RWPE2 (cell line): ENCODE measurements around the gene ACRBP.

Source experiments
- ATAC-seq: fragments of 200-7000 bp; cut with Tn5 transposase; 3 replicates; pipeline ENCODE4 v1.9.1; 2021; ENCODE audit warnings: low read depth
- DNase-seq: peaks from one replicate; pipeline ENCODE4 v3.0.0-alpha.2; 2020; ENCODE audit warnings: low spot score
- H3K27ac ChIP-seq: fragments of 450-650 bp; 2 replicates; pipeline ENCODE4 v1.5.1; 2017; ENCODE audit warnings: mild to moderate bottlenecking; ENCODE audit not compliant: poor library complexity, severe bottlenecking
- H3K27me3 ChIP-seq: fragments of 250-450 bp; sonication (Bioruptor Pico); 2 replicates; pipeline ENCODE4 v1.5.1; 2021; ENCODE audit warnings: mild to moderate bottlenecking, moderate library complexity; ENCODE audit not compliant: insufficient read depth, poor library complexity, severe bottlenecking
- H3K36me3 ChIP-seq: fragments of 250-450 bp; sonication (Bioruptor Pico); 2 replicates; pipeline ENCODE4 v1.5.1; 2020; ENCODE audit warnings: low read depth, mild to moderate bottlenecking, moderate library complexity
- H3K4me1 ChIP-seq: fragments of 250-450 bp; sonication (Bioruptor Pico); 2 replicates; pipeline ENCODE4 v1.5.1; 2021; ENCODE audit warnings: mild to moderate bottlenecking, moderate library complexity; ENCODE audit not compliant: insufficient read depth, poor library complexity, severe bottlenecking
- H3K4me3 ChIP-seq: fragments of 250-450 bp; sonication (Bioruptor Pico); 2 replicates; pipeline ENCODE4 v1.5.1; 2021; ENCODE audit warnings: mild to moderate bottlenecking, moderate library complexity; ENCODE audit not compliant: severe bottlenecking
- H3K9me3 ChIP-seq: fragments of 250-450 bp; sonication (Bioruptor Pico); 2 replicates; pipeline ENCODE4 v1.5.1; 2021; ENCODE audit warnings: mild to moderate bottlenecking, moderate library complexity; ENCODE audit not compliant: severe bottlenecking
- TF ChIP-seq, protein P1 (sequence below): fragments of 450-650 bp; IDR thresholded peaks from one replicate; pipeline ENCODE4 v1.5.1; 2017; ENCODE audit warnings: mild to moderate bottlenecking, moderate library complexity; ENCODE audit not compliant: poor library complexity, severe bottlenecking

The ACRBP gene

DNA sequence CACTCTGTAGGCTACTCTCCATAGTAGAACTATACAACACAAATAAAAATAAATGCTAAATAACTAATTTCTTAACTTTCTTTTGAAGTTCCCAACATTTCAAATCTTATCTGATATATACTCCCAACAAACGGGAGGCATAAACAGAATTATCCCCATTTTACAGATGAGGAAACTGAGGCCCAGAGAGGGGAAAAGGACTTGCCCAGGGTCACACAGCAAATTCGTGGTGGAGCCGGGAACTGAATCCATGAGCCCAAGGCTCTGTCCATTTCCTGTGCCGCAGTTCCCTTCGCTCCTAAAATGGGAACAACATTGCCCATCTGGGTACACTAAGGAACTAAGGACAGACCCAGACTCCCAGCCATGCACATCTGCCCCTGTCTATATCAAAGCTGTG is 29.7 kb upstream of the ACRBP start:
- H3K4me3 ChIP-seq: no peak overlapping the region
- TF ChIP-seq, protein P1, sequence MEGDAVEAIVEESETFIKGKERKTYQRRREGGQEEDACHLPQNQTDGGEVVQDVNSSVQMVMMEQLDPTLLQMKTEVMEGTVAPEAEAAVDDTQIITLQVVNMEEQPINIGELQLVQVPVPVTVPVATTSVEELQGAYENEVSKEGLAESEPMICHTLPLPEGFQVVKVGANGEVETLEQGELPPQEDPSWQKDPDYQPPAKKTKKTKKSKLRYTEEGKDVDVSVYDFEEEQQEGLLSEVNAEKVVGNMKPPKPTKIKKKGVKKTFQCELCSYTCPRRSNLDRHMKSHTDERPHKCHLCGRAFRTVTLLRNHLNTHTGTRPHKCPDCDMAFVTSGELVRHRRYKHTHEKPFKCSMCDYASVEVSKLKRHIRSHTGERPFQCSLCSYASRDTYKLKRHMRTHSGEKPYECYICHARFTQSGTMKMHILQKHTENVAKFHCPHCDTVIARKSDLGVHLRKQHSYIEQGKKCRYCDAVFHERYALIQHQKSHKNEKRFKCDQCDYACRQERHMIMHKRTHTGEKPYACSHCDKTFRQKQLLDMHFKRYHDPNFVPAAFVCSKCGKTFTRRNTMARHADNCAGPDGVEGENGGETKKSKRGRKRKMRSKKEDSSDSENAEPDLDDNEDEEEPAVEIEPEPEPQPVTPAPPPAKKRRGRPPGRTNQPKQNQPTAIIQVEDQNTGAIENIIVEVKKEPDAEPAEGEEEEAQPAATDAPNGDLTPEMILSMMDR: no peak
- DNase-seq (no peak), ATAC-seq (no peak)
- H3K27me3 ChIP-seq: no peaks in the 10 kb centered on the region
- H3K36me3 ChIP-seq: peaks cover 84% of the 10 kb centered on the region
- no peaks in the 10 kb centered on the region for H3K4me1 ChIP-seq
- no peak overlapping the region for H3K27ac ChIP-seq
- no peaks in the 10 kb centered on the region for H3K9me3 ChIP-seq

GRCh38 chr12:6672143-6672542 is 24.9 kb upstream of the ACRBP start:
- H3K36me3 ChIP-seq: peaks cover 91% of the 10 kb centered on the region
- no peaks in the 10 kb centered on the region for H3K9me3 ChIP-seq
- no peak overlapping the region for H3K4me3 ChIP-seq
- DNase-seq (no peak), ATAC-seq (no peak)
- no peaks in the 10 kb centered on the region for H3K27me3 ChIP-seq
- TF ChIP-seq, protein P1: no peak
- no peak overlapping the region for H3K27ac ChIP-seq
- H3K4me1 ChIP-seq: no peaks in the 10 kb centered on the region

- TF ChIP-seq, protein P1: peak; percentile 51
- no peak overlapping the region for H3K27ac ChIP-seq
- no peaks in the 10 kb centered on the region for H3K4me1 ChIP-seq
- ATAC-seq: no peak
- H3K9me3 ChIP-seq: no peaks in the 10 kb centered on the region
- no peaks in the 10 kb centered on the region for H3K27me3 ChIP-seq
- H3K36me3 ChIP-seq: peaks cover 51% of the 10 kb centered on the region
- no peak for DNase-seq
- no peak overlapping the region for H3K4me3 ChIP-seq
Observed at GRCh38 chr12:6667559-6668210, 20.5 kb upstream of the ACRBP start.

- DNase-seq: no peak
- no peaks in the 10 kb centered on the region for H3K9me3 ChIP-seq
Observed at GRCh38 chr12:6666211-6666610, 19.0 kb upstream of the ACRBP start.

DNA sequence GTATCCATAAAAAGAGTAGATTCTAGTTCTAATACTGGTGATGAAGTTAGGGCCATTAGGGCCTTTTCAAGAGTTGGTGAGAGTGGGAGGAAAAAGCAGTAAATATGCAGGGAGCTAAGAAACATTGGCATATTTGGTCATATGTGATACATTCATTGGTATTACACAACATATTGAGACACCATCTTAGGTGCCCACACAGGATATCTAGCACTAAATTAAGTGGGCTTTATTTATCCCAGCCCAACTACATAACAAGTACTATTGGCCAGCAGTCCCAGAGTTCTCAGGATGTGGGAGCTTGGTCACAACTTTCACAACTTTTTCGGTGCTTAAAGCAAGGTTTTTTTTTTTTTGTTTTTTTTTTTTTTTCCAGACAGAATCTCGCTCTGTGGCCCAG is 17.7 kb upstream of the ACRBP start:
- Histone ChIP-seq H3K4me3 (no peak overlapping the region), H3K36me3 (peaks cover 26% of the 10 kb centered on the region), H3K27ac (no peak overlapping the region), H3K27me3 (no peaks in the 10 kb centered on the region), H3K9me3 (no peaks in the 10 kb centered on the region), H3K4me1 (peaks cover 4% of the 10 kb centered on the region)
- ATAC-seq (no peak), DNase-seq (no peak)
- TF ChIP-seq, protein P1: no peak

More at GRCh38 chr12:6666211-6666610, 19.0 kb upstream of the ACRBP start:
- TF ChIP-seq, protein P1: no peak
- peaks cover 39% of the 10 kb centered on the region for H3K36me3 ChIP-seq
- H3K4me3 ChIP-seq: no peak overlapping the region
- no peak overlapping the region for H3K27ac ChIP-seq
- ATAC-seq: no peak
- H3K4me1 ChIP-seq: peaks cover 4% of the 10 kb centered on the region
- no peaks in the 10 kb centered on the region for H3K27me3 ChIP-seq
